Glutamatergic neuron (in vitro differentiated cells): Measurements from ENCODE around the gene SIPA1L2. TPM values are rescaled to one million over a fixed set of nuclear protein-coding genes. Genes with fewer than 3 reads are reported as not detected.

ENCODE experiments used
- DNase-seq: peaks from one replicate; pipeline ENCODE4 v3.0.0; 2022
- H3K27ac Mint-ChIP-seq: one replicate; pipeline ENCODE4 v1.8.0; 2020; ENCODE audit warnings: mild to moderate bottlenecking, mixed read lengths, inconsistent platforms; ENCODE audit not compliant: unreplicated experiment
- H3K27me3 Mint-ChIP-seq: one replicate; pipeline ENCODE4 v1.8.0; 2020; ENCODE audit warnings: mild to moderate bottlenecking, moderate library complexity, mixed read lengths, inconsistent platforms; ENCODE audit not compliant: unreplicated experiment
- H3K36me3 Mint-ChIP-seq: one replicate; pipeline ENCODE4 v1.8.0; 2020; ENCODE audit warnings: mild to moderate bottlenecking, mixed read lengths, inconsistent platforms; ENCODE audit not compliant: unreplicated experiment
- H3K4me1 Mint-ChIP-seq: one replicate; pipeline ENCODE4 v1.8.0; 2020; ENCODE audit warnings: mild to moderate bottlenecking, low read depth, mixed read lengths, inconsistent platforms; ENCODE audit not compliant: unreplicated experiment
- H3K4me3 Mint-ChIP-seq: one replicate; pipeline ENCODE4 v1.8.0; 2020; ENCODE audit warnings: mild to moderate bottlenecking, mixed read lengths, inconsistent platforms; ENCODE audit not compliant: unreplicated experiment
- H3K9me3 Mint-ChIP-seq: one replicate; pipeline ENCODE4 v1.8.0; 2020; ENCODE audit warnings: mild to moderate bottlenecking, moderate library complexity, mixed read lengths, inconsistent platforms; ENCODE audit not compliant: unreplicated experiment
- CTCF ChIP-seq: fragments of 200-600 bp; sonication (generic); IDR thresholded peaks from one replicate; pipeline ENCODE4 v1.5.0; 2021; ENCODE audit not compliant: partially characterized antibody, unreplicated experiment
- total RNA-seq: library from RNA; stranded (reverse); fragmentation: NEBNext Ultra II Directional; extraction: Animal tissue kit (Norgen Biotek cat#: 25700); gene quantifications from one replicate; pipeline ENCODE4 v1.2.1, GENCODE V29; 2021; ENCODE audit not compliant: unreplicated experiment

SIPA1L2 gene
- total RNA-seq, 1 donor from 2014 or later: 177 TPM

GRCh38 chr1:232591344-232591743 is 38.6 kb downstream of the SIPA1L2 start:
- H3K4me3 Mint-ChIP-seq: peak overlapping the region; percentile 78
- peak overlapping the region; percentile 98 for H3K27ac Mint-ChIP-seq
- H3K9me3 Mint-ChIP-seq: peaks cover 3% of the 10 kb centered on the region
- peak; percentile 32 for DNase-seq
- TF ChIP-seq CTCF: no peak
- peaks cover 66% of the 10 kb centered on the region for H3K4me1 Mint-ChIP-seq
- H3K27me3 Mint-ChIP-seq: peaks cover 5% of the 10 kb centered on the region
- H3K36me3 Mint-ChIP-seq: no peaks in the 10 kb centered on the region

- H3K36me3 Mint-ChIP-seq: no peaks in the 10 kb centered on the region
- TF ChIP-seq CTCF: no peak
- H3K4me3 Mint-ChIP-seq: peak overlapping the region; percentile 13
- H3K27me3 Mint-ChIP-seq: peaks cover 5% of the 10 kb centered on the region
- peaks cover 61% of the 10 kb centered on the region for H3K4me1 Mint-ChIP-seq
- peak overlapping the region; percentile 30 for H3K27ac Mint-ChIP-seq
- DNase-seq: no peak
- H3K9me3 Mint-ChIP-seq: peaks cover 3% of the 10 kb centered on the region
Observed at GRCh38 chr1:232590744-232591082, 39.2 kb downstream of the SIPA1L2 start.

DNA sequence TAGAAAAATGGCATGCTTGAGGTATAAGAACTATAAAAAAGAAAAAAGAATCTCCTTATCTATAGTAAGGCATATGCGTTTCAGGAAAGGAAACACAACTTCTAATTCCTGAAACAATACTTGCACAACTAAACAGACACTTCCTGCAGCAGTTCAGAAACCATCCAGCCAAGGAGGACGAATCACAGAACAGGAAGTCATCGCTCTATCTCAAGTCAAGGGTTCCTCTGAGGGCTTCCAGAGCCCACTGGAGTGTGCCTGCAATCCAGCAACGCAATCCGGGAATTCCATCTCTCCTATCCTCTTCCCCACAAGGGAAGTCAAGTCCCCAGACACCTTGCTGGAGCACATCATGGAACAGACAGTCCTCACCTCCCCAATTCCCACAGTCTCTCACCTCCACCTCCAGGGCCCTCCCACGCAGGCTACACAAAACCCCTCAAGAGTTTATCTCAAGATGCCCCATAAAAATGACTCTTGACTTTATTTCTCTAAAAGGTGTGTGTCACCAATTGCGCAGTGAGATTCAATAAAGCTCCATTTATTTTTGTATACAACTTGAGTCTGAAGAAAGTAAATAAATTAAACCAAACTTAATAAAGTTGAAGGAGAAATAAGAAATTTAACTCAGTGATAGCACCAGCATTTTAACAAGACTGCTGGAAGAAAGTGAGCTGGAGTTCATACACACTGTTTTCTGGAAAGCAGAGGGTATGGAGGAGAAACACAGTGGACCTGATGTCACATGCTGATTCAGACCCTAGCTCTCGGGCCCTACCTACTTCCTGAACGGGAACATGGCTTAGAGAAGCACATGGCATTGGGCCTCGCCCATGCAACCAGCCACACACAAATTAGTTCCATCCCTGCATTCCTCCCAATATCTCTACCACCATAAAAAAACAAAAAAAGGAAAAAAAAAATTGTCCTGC is 39.9 kb downstream of the SIPA1L2 start:
- Mint-ChIP-seq H3K36me3 (no peaks in the 10 kb centered on the region), H3K9me3 (peaks cover 3% of the 10 kb centered on the region), H3K4me1 (peaks cover 61% of the 10 kb centered on the region), H3K4me3 (peak overlapping the region; percentile 62), H3K27me3 (peaks cover 5% of the 10 kb centered on the region), H3K27ac (peak overlapping the region; percentile 76)
- DNase-seq: no peak
- TF ChIP-seq CTCF: no peak

DNA sequence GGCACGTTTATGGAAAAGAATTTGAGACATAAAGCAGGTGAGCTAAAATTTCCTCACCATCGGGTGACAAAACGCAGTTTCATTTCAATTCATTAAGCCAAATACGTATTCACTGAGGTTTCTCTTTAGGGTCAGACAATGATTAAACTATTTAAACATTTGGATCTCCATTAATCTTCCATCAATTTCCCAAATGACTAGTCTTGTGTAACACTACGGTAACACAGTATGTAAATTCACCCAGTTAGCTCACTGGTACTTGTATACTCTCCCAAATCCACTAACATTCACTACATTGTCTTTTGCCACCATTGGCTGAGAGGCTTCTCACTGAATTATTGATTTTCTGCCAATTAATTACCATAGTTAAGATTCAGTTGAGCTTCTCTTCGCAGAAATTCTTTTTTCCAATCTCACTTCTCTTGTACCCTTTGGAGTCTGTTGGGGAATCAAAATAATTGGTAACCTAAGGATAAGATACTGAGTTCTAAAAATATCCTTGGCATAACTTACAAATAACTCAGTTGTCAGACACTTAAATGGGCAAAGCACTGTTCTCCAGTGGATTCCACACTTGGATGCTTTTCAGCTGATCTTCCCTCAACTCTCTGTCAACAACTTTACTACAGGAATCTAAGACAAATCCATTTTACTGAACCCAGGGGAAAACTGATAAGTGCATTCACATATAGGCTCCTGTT is 40.7 kb downstream of the SIPA1L2 start:
- Mint-ChIP-seq H3K4me3 (peak overlapping the region; percentile 1), H3K36me3 (no peaks in the 10 kb centered on the region), H3K27me3 (peaks cover 5% of the 10 kb centered on the region), H3K27ac (no peak overlapping the region), H3K4me1 (peaks cover 55% of the 10 kb centered on the region), H3K9me3 (peaks cover 4% of the 10 kb centered on the region)
- no peak for DNase-seq
- TF ChIP-seq CTCF: no peak
